Measurements from ENCODE around the gene AKAP12. TPM values are rescaled to one million over a fixed set of nuclear protein-coding genes. Genes with fewer than 3 reads are reported as not detected.

Gene AKAP12
- total RNA-seq, 1 donor from 2014 or later, result 138 TPM

GRCh38 chr6:151205721-151206600, 33.8 kb upstream of the AKAP12 start:
- Mint-ChIP-seq H3K9me3 (no peaks in the 10 kb centered on the region), H3K4me3 (no peak overlapping the region), H3K27me3 (no peaks in the 10 kb centered on the region), H3K36me3 (no peaks in the 10 kb centered on the region), H3K4me1 (ENCODE audit: unreplicated experiment) (peaks cover 16% of the 10 kb centered on the region), H3K27ac (no peak overlapping the region)
- TF ChIP-seq, protein P1, sequence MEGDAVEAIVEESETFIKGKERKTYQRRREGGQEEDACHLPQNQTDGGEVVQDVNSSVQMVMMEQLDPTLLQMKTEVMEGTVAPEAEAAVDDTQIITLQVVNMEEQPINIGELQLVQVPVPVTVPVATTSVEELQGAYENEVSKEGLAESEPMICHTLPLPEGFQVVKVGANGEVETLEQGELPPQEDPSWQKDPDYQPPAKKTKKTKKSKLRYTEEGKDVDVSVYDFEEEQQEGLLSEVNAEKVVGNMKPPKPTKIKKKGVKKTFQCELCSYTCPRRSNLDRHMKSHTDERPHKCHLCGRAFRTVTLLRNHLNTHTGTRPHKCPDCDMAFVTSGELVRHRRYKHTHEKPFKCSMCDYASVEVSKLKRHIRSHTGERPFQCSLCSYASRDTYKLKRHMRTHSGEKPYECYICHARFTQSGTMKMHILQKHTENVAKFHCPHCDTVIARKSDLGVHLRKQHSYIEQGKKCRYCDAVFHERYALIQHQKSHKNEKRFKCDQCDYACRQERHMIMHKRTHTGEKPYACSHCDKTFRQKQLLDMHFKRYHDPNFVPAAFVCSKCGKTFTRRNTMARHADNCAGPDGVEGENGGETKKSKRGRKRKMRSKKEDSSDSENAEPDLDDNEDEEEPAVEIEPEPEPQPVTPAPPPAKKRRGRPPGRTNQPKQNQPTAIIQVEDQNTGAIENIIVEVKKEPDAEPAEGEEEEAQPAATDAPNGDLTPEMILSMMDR (conservative IDR thresholded peaks at IDR 0.05), result no peak
- no peak for DNase-seq (ENCODE audit: extremely low spot score, unreplicated experiment)

DNA sequence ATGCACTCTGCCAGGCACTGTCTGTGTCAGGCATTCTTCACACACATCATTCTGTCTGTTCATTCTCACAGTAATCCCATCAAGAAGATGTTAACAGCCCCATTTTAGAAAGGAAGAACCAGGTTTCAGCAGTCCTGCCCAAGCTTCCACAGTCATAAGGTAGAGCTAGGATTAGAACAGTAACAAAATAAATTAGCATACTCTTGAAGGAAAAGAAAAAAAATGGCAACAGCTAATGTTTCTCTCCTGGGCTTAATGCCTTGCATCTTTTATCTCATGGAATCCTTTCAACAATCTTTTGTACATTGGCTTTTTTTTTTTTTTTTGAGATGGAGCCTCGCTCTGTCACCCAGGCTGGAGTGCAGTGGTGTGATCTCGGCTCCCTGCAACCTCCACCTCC, 32.1 kb upstream of the AKAP12 start:
- H3K27ac Mint-ChIP-seq, result no peak overlapping the region
- TF ChIP-seq, protein P1 (conservative IDR thresholded peaks at IDR 0.05), result no peak
- H3K4me3 Mint-ChIP-seq, result no peak overlapping the region
- H3K27me3 Mint-ChIP-seq, result no peaks in the 10 kb centered on the region
- peaks cover 16% of the 10 kb centered on the region for H3K4me1 Mint-ChIP-seq (ENCODE audit: unreplicated experiment)
- no peaks in the 10 kb centered on the region for H3K9me3 Mint-ChIP-seq
- H3K36me3 Mint-ChIP-seq, result no peaks in the 10 kb centered on the region
- DNase-seq (ENCODE audit: extremely low spot score, unreplicated experiment), result no peak

- no peak for DNase-seq (ENCODE audit: extremely low spot score, unreplicated experiment)
- H3K27ac Mint-ChIP-seq, result peak overlapping the region; percentile 15
- H3K4me1 Mint-ChIP-seq (ENCODE audit: unreplicated experiment), result peaks cover 16% of the 10 kb centered on the region
- TF ChIP-seq, protein P1 (conservative IDR thresholded peaks at IDR 0.05), result no peak
- peaks cover 7% of the 10 kb centered on the region for H3K9me3 Mint-ChIP-seq
- peak overlapping the region; percentile 69 for H3K4me3 Mint-ChIP-seq
- no peaks in the 10 kb centered on the region for H3K36me3 Mint-ChIP-seq
- H3K27me3 Mint-ChIP-seq, result no peaks in the 10 kb centered on the region
These were observed 30.5 kb upstream of the AKAP12 start for GRCh38 chr6:151209071-151209831.

- H3K4me3 Mint-ChIP-seq, result no peak overlapping the region
- H3K9me3 Mint-ChIP-seq, result peaks cover 7% of the 10 kb centered on the region
- no peaks in the 10 kb centered on the region for H3K27me3 Mint-ChIP-seq
- peaks cover 16% of the 10 kb centered on the region for H3K4me1 Mint-ChIP-seq (ENCODE audit: unreplicated experiment)
- peaks cover 4% of the 10 kb centered on the region for H3K36me3 Mint-ChIP-seq
- DNase-seq (ENCODE audit: extremely low spot score, unreplicated experiment), result no peak
- TF ChIP-seq, protein P1 (conservative IDR thresholded peaks at IDR 0.05), result no peak
- no peak overlapping the region for H3K27ac Mint-ChIP-seq
These were observed 28.7 kb upstream of the AKAP12 start for GRCh38 chr6:151211075-151211474.

GRCh38 chr6:151213352-151213751, 26.4 kb upstream of the AKAP12 start:
- Mint-ChIP-seq H3K36me3 (peaks cover 4% of the 10 kb centered on the region), H3K4me1 (ENCODE audit: unreplicated experiment) (peaks cover 19% of the 10 kb centered on the region), H3K4me3 (no peak overlapping the region), H3K27ac (no peak overlapping the region), H3K27me3 (no peaks in the 10 kb centered on the region), H3K9me3 (peaks cover 7% of the 10 kb centered on the region)
- DNase-seq (ENCODE audit: extremely low spot score, unreplicated experiment), result no peak
- TF ChIP-seq, protein P1 (conservative IDR thresholded peaks at IDR 0.05), result no peak

Data from type B pancreatic cell (in vitro differentiated cells).